ENCODE data around the gene GRK6. TPM values are rescaled to one million over a fixed set of nuclear protein-coding genes. Genes with fewer than 3 reads are reported as not detected.

GRK6 gene
- total RNA-seq, 1 experiment from 2014 or later = 75.2 TPM

DNA sequence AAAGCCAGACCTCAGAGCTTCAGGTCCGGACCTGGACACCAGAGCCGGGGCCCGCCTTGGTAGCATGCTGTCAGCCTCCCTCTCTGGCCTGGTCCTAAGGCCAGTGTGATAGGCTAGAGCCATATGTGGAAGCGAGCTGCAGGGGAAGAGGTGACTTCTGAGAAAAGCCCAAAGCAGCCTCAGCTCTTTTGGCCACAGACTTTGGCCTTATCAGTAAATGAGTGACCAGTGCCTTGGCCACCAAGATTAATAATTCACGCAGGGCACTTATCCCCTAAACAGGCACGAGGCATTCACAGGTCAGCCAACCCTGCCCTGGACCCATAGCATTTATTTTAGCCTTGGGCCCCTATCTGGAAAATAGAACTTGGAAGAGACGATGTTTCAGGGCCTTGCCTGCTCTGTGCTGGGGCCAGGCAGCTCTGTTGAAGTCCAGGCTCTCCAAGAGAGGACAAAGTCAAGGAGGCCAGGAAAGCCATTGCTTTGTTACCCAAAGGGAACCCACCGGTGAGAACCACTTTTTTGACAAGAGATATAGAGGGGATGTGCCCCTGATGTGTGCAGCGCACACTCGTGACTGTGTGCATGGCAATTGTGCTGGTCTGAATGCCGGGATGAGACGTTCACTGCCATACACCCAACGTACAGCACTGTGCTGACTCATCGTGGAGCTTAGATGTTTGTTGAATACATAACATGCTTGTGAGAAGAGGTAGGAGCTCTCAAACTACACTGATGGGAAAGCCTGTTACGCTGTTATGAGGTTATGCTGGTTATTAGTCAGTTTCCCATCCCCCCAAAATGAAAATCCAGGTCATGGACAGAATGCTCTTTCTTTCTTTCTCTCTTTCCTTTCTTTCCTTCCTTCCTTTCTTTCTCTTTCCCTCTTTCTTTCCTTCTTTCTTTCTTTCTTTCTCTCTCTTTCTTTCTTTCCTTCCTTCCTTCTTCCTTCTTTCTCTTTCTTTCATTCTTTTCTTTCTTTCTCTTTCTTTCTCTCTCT lies 47.3 kb upstream of the GRK6 start:
- H3K27ac ChIP-seq (ENCODE audit: insufficient read length, low read depth, low read length) = no peak overlapping the region
- H3K56ac ChIP-seq (ENCODE audit: insufficient read length, low read depth, low read length) = no peak overlapping the region
- H2BK12ac ChIP-seq (ENCODE audit: insufficient read length, low read depth, low read length) = no peak overlapping the region
- no peak overlapping the region for H3K18ac ChIP-seq (ENCODE audit: insufficient read length, low read depth, low read length)
- H3K4me3 Mint-ChIP-seq = no peak overlapping the region
- H3K23me2 ChIP-seq (ENCODE audit: insufficient read length, low read depth, low read length, poor library complexity, severe bottlenecking) = no peaks in the 10 kb centered on the region
- no peak overlapping the region for H3K4me2 ChIP-seq (ENCODE audit: insufficient read depth, insufficient read length, low read length)
- no peak overlapping the region for H3T11ph ChIP-seq (ENCODE audit: low read length)
- H3K9me3 ChIP-seq (ENCODE audit: control insufficient read depth, low read depth, low read length) = no peaks in the 10 kb centered on the region
- DNase-seq = no peak
- no CpG with 5 or more reads among the region's 15 CpGs for WGBS (ENCODE audit: extremely low coverage, insufficient read length, low lambda C conversion rate)
- H2BK15ac ChIP-seq (ENCODE audit: low read depth, low read length) = no peak overlapping the region
- no peaks in the 10 kb centered on the region for H4K20me1 ChIP-seq (ENCODE audit: control insufficient read depth, insufficient read depth, insufficient read length)
- H3K27me3 Mint-ChIP-seq (ENCODE audit: low read depth) = peaks cover 33% of the 10 kb centered on the region
- no peak overlapping the region for H4K91ac ChIP-seq (ENCODE audit: insufficient read length, low read depth, low read length)
- H2BK120ac ChIP-seq (ENCODE audit: low read depth, low read length, poor library complexity, severe bottlenecking) = no peak overlapping the region
- no peak overlapping the region for H3K4ac ChIP-seq (ENCODE audit: low read depth, low read length)
- no peaks in the 10 kb centered on the region; a peak in 1 of 5 replicates for H3K9me3 Mint-ChIP-seq
- H3K27me3 ChIP-seq (ENCODE audit: insufficient read depth, low read length) = no peaks in the 10 kb centered on the region
- H2AK5ac ChIP-seq (ENCODE audit: insufficient read length, low read length) = no peak overlapping the region
- no peak overlapping the region for H3K9ac ChIP-seq (ENCODE audit: extremely low read depth, insufficient read length, low read length)
- no peak overlapping the region for H3K14ac ChIP-seq (ENCODE audit: insufficient read depth, low read length)
- no peak overlapping the region for H4K8ac ChIP-seq (replicated peaks; ENCODE audit: insufficient read length, low read depth, low read length)
- H3K36me3 Mint-ChIP-seq (ENCODE audit: insufficient read depth in 1 of 3, low read depth in 3 of 3) = no peaks in the 10 kb centered on the region
- H3K27ac Mint-ChIP-seq = no peak overlapping the region; a peak in 2 of 7 replicates
- no peaks in the 10 kb centered on the region for H3K79me1 ChIP-seq (ENCODE audit: insufficient read depth, low read depth, low read length, poor library complexity, severe bottlenecking)
- no peak overlapping the region for H2BK5ac ChIP-seq (ENCODE audit: insufficient read length, low read length)
- TF ChIP-seq, protein P1, sequence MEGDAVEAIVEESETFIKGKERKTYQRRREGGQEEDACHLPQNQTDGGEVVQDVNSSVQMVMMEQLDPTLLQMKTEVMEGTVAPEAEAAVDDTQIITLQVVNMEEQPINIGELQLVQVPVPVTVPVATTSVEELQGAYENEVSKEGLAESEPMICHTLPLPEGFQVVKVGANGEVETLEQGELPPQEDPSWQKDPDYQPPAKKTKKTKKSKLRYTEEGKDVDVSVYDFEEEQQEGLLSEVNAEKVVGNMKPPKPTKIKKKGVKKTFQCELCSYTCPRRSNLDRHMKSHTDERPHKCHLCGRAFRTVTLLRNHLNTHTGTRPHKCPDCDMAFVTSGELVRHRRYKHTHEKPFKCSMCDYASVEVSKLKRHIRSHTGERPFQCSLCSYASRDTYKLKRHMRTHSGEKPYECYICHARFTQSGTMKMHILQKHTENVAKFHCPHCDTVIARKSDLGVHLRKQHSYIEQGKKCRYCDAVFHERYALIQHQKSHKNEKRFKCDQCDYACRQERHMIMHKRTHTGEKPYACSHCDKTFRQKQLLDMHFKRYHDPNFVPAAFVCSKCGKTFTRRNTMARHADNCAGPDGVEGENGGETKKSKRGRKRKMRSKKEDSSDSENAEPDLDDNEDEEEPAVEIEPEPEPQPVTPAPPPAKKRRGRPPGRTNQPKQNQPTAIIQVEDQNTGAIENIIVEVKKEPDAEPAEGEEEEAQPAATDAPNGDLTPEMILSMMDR (conservative IDR thresholded peaks at IDR 0.05) = no peak
- no peak overlapping the region for H2AFZ ChIP-seq (ENCODE audit: low read length)
- H2BK20ac ChIP-seq (ENCODE audit: low read depth, low read length, poor library complexity, severe bottlenecking) = no peak overlapping the region
- peaks cover 23 to 29% of the 10 kb centered on the region in 2 experiments for H3K4me1 Mint-ChIP-seq
- H3K23ac ChIP-seq (ENCODE audit: insufficient read length, low read depth, low read length) = no peak overlapping the region
- H4K5ac ChIP-seq (ENCODE audit: insufficient read length, low read depth, low read length) = no peak overlapping the region
- H3K4me1 ChIP-seq (ENCODE audit: insufficient read depth, low read length) = no peaks in the 10 kb centered on the region
- H3K79me2 ChIP-seq (ENCODE audit: insufficient read depth, low read length) = no peaks in the 10 kb centered on the region
